Activated T-cell treated with anti-CD3 and anti-CD28 coated beads, Interleukin-2, amount 50 U/mL, for 4 hours (primary cell): ENCODE data around the gene PKP3. TPM values are rescaled to one million over a fixed set of nuclear protein-coding genes. Genes with fewer than 3 reads are reported as not detected.
"Not testable (repeated sequence)": the region's sequence is repeated elsewhere in the genome, so short reads cannot be mapped to it uniquely, and the experiment has no call there.

ENCODE experiments used
- ATAC-seq, 2 donors: fragments of 200-7000 bp; cut with Tn5 transposase; one replicate each; pipeline ENCODE4 v1.10.0; 2021
- DNase-seq: peaks from one replicate; pipeline ENCODE4 v3.0.0-alpha.2; 2020
- H3K27me3 Mint-ChIP-seq: one replicate; pipeline ENCODE4 v1.8.0; 2021; ENCODE audit warnings: low read depth, mixed read lengths
- H3K36me3 Mint-ChIP-seq: one replicate; pipeline ENCODE4 v1.8.0; 2022; ENCODE audit warnings: mixed read lengths; ENCODE audit not compliant: insufficient read depth
- H3K4me1 Mint-ChIP-seq: one replicate; pipeline ENCODE4 v1.8.0; 2021; ENCODE audit warnings: low read depth, mixed read lengths
- H3K4me3 Mint-ChIP-seq: one replicate; pipeline ENCODE4 v1.8.0; 2021; ENCODE audit warnings: mild to moderate bottlenecking, moderate library complexity, mixed read lengths
- H3K9me3 Mint-ChIP-seq: one replicate; pipeline ENCODE4 v1.8.0; 2021; ENCODE audit warnings: mixed read lengths
- total RNA-seq, 3 donors: library from RNA; stranded (reverse); gene quantifications; one replicate each; pipeline ENCODE4 v1.2.1, GENCODE V29; 2021

Gene PKP3
- total RNA-seq, 3 donors from 2014 or later, result 0.11 to 0.40 (median 0.16) TPM

- Mint-ChIP-seq H3K27me3 (no peaks in the 10 kb centered on the region), H3K9me3 (no peaks in the 10 kb centered on the region), H3K36me3 (no peaks in the 10 kb centered on the region), H3K4me3 (no peak overlapping the region), H3K4me1 (peaks cover 23% of the 10 kb centered on the region)
- DNase-seq, result no peak
- ATAC-seq, result no peak
Observed at GRCh38 chr11:358129-358800, 35.7 kb upstream of the PKP3 start.

- H3K4me1 Mint-ChIP-seq, result peaks cover 15% of the 10 kb centered on the region
- no peaks in the 10 kb centered on the region for H3K27me3 Mint-ChIP-seq
- ATAC-seq (peak; percentile 63 to 77), DNase-seq (no peak)
- H3K4me3 Mint-ChIP-seq, result no peak overlapping the region
- H3K36me3 Mint-ChIP-seq, result no peaks in the 10 kb centered on the region
- H3K9me3 Mint-ChIP-seq, result no peaks in the 10 kb centered on the region
Observed at GRCh38 chr11:359181-359714, 34.8 kb upstream of the PKP3 start.

DNA sequence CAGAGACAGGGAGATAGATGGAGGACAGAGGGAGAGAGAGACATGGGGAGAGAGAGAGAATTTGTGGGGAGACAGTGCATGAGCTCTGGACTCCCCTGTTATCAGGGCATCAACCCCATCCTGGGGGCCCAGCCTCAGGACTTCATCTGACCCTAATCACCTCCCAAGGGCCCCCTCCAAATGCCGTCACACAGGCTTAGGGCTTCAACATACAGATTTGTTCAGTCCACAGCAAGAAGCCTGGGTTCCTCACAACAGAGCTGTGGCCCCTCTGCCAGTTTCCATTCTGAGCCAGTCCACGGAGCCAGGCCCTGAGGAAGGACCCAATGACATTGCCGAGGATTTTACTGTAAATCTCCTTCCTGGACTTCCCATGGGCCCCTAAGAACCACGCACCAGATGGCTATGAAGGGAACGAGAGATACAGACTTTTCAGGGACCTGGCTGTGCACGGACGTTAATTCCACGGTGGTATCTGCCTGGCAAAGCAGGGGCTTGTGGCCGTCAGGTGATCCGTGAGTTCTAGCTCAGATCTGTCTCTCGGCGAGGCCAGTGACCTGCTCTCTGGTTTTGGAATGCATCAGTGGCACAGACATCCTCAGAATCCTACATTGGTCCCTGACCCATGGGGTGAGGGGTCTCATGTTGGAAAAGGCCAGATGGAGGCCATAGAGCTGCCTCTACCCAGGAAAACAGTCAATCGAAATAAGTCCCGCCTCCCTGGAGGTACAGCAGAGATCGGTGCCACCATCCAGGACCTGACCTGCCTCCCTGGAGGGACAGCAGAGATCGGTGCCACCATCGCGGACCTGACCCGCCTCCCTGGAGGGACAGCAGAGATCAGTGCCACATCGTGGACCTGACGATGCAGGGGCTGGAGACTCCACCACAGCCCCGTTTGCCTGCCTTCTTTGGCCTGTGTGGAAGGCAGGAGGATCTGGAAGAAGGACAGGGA, 33.4 kb upstream of the PKP3 start:
- ATAC-seq (no peak), DNase-seq (no peak)
- Mint-ChIP-seq H3K4me3 (no peak overlapping the region), H3K36me3 (no peaks in the 10 kb centered on the region), H3K27me3 (peaks cover 5% of the 10 kb centered on the region), H3K4me1 (peaks cover 5% of the 10 kb centered on the region), H3K9me3 (no peaks in the 10 kb centered on the region)

DNA sequence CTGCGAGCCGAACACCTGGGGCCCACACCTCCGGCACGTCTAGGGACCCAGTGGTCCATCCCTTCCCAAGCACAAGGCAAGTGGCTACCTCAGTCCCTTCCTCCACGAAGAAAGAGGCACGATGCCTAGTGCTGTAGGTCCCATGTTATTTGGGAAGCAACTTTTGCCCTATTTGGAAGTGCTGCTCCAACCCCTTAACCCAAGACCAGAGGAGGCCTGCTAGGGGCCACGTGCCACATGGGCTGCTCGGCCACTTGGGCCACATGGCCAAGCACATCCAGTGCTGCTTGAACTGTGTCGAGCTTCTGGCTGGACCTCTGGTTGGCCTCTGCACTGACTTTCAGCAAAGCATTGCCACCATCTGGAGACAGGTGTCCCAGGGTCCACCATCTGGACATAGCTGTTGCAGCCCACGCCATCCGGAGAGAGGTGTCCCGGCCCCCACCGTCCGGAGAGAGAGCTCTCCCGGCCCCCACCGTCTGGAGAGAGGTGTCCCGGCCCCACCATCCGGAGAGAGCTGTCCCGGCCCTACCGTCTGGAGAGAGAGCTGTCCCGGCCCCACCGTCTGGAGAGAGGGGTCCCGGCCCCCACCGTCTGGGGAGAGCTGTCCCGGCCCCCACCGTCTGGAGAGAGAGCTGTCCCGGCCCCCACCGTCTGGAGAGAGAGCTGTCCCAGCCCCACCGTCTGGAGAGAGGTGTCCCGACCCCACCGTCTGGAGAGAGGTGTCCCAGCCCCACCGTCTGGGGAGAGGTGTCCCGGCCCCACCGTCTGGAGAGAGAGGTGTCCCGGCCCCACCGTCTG, 31.2 kb upstream of the PKP3 start:
- DNase-seq, result no peak
- peaks cover 26% of the 10 kb centered on the region for H3K27me3 Mint-ChIP-seq
- ATAC-seq, result no peak
- H3K4me1 Mint-ChIP-seq, result peaks cover 6% of the 10 kb centered on the region
- H3K9me3 Mint-ChIP-seq, result no peaks in the 10 kb centered on the region
- H3K36me3 Mint-ChIP-seq, result no peaks in the 10 kb centered on the region
- no peak overlapping the region for H3K4me3 Mint-ChIP-seq

DNA sequence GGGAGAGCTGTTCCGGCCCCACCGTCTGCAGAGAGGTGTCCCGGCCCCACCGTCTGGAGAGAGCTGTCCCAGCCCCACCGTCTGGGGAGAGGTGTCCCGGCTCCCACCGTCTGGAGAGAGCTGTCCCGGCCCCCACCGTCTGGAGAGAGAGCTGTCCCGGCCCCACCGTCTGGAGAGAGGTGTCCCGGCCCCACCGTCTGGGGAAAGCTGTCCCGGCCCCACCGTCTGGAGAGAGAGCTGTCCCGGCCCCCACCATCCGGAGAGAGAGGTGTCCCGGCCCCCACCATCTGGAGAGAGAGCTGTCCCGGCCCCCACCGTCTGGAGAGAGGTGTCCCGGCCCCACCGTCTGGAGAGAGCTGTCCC, 30.6 kb upstream of the PKP3 start:
- not testable (repeated sequence) for H3K36me3 Mint-ChIP-seq, DNase-seq, H3K4me3 Mint-ChIP-seq, H3K9me3 Mint-ChIP-seq, ATAC-seq
- Mint-ChIP-seq H3K27me3 (peaks cover 32% of the 10 kb centered on the region), H3K4me1 (peaks cover 11% of the 10 kb centered on the region)

DNA sequence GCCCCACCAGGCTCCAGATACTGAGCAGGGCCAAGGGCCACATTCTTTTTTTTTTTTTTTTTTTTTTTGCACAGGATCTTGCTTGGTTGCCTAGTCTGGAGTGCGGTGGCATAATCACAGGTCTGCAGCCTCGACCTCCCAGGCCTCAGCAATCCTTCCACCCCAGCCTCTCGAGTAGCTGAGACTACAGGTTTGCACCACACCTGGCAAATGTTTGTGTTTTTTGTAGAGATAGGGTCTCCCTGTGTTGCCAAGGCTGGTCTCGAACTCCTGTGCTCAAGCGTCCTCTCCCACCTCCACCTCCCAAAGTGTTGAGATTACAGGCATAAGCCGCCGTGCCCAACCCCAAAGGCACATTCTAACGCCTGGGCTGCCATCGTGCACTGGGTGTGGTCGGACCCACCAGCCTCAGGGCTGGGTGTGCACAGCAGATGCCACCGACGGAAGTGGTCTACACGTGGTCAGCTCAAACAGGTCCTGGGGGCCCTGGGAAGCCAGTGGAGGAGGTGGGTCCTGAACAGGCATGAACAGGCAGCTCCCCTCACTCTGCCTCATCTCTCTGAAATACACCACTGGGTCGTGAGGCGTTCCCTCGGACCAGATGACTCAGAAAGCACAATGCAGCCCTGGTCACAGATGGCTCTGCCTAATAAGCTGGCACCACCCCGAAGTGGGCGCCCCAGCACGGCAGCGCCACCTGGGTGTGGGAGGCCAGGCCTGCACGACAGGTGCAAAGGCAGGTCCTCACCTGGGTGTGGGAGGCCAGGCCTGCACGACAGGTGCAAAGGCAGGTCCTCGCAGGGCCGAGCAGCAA, 29.9 kb upstream of the PKP3 start:
- ATAC-seq, result peak; percentile 49 to 55
- H3K9me3 Mint-ChIP-seq, result no peaks in the 10 kb centered on the region
- H3K4me3 Mint-ChIP-seq, result no peak overlapping the region
- H3K27me3 Mint-ChIP-seq, result peaks cover 35% of the 10 kb centered on the region
- H3K36me3 Mint-ChIP-seq, result no peaks in the 10 kb centered on the region
- peak; percentile 61 for DNase-seq
- H3K4me1 Mint-ChIP-seq, result peaks cover 12% of the 10 kb centered on the region

DNA sequence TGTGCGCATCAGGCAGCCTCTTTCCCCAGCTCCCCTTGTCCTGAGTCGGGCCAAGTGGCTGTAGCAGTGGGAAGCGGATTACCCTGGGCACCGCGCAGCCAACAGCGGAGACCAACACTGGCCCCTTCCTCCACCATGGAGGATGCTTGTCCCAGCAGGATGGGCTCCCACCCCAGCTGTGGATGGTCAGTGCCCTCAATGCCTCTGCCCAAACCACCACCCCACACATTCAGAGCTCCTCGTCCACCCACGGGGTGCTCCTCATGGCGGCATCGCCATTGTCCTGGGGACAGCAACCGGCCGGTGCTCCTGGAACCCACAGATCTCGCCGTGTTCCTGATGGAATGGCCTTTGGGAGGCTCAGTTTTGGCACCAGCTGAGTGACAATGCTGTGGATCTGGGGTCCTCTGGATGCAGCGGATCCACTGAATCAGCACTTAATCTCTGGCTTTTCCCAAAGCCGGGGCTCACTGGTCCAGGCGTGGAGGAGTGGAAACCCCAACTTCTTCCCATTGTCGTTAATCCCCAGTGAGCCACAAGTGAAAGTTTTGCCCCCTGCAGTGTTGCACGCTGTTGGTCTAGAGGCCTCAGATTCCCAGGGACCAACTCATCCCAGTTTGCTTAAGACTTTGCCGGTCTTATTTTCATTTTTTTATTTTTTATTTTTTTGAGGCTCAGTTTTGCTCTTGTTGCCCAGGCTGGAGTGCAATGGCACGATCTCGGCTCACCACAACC, 28.9 kb upstream of the PKP3 start:
- H3K9me3 Mint-ChIP-seq, result no peaks in the 10 kb centered on the region
- H3K4me3 Mint-ChIP-seq, result no peak overlapping the region
- no peak for DNase-seq
- ATAC-seq, result no peak
- H3K27me3 Mint-ChIP-seq, result peaks cover 37% of the 10 kb centered on the region
- peaks cover 8% of the 10 kb centered on the region for H3K4me1 Mint-ChIP-seq
- H3K36me3 Mint-ChIP-seq, result no peaks in the 10 kb centered on the region

- Mint-ChIP-seq H3K4me3 (no peak overlapping the region), H3K36me3 (no peaks in the 10 kb centered on the region), H3K27me3 (peaks cover 41% of the 10 kb centered on the region), H3K4me1 (peaks cover 10% of the 10 kb centered on the region), H3K9me3 (no peaks in the 10 kb centered on the region)
- no peak for ATAC-seq
- DNase-seq, result no peak
Observed at GRCh38 chr11:365831-366230, 28.2 kb upstream of the PKP3 start.

DNA sequence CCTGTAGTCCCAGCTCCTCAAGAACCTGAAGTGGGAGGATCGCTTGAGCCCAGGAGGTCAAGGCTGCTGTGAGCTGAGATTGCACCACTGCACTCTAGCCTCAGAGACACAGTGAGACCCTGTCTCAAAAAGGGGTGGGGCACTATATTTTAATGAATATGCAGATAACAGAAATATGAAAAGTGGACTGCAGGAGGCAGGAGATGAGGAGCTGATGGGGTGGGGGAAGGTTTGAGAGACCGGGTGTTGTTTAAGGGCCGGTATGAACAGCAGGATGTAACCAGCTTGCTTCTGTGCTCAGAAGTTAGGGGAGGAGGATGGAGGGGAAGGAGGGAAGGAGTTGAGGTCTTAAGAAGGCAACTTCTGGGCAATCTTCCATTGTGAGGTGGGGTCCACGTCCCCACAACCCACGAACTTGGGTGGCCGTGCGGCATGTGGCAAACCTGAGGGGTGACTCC, 26.0 kb upstream of the PKP3 start:
- Mint-ChIP-seq H3K36me3 (no peaks in the 10 kb centered on the region), H3K4me3 (peak overlapping the region; percentile 78), H3K9me3 (no peaks in the 10 kb centered on the region), H3K4me1 (peaks cover 11% of the 10 kb centered on the region), H3K27me3 (peaks cover 44% of the 10 kb centered on the region)
- ATAC-seq, result no peak
- DNase-seq, result no peak

GRCh38 chr11:368414-369335, 25.3 kb upstream of the PKP3 start:
- peaks cover 44% of the 10 kb centered on the region for H3K27me3 Mint-ChIP-seq

GRCh38 chr11:369336-370018, 24.5 kb upstream of the PKP3 start, which contains the start of gene B4GALNT4:
TSS of gene B4GALNT4 (plus strand) at chr11:369499. CDS start at chr11:369804, 305 bp downstream.
- ATAC-seq (peak; percentile 66 to 78), DNase-seq (no peak)
- H3K4me1 Mint-ChIP-seq, result peaks cover 11% of the 10 kb centered on the region
- H3K4me3 Mint-ChIP-seq, result peak within 1 kb of the TSS; percentile 78
- H3K9me3 Mint-ChIP-seq, result no peaks in the 10 kb centered on the region
- H3K27me3 Mint-ChIP-seq, result peaks cover 44% of the 10 kb centered on the region
- H3K36me3 Mint-ChIP-seq, result no peaks in the 10 kb centered on the region

More at GRCh38 chr11:368414-369335, 25.3 kb upstream of the PKP3 start:
- peak in 1 of 2 donors; percentile 12 for ATAC-seq
- no peak for DNase-seq
- H3K4me1 Mint-ChIP-seq, result peaks cover 11% of the 10 kb centered on the region
- H3K4me3 Mint-ChIP-seq, result peak overlapping the region; percentile 78
- H3K36me3 Mint-ChIP-seq, result no peaks in the 10 kb centered on the region
- no peaks in the 10 kb centered on the region for H3K9me3 Mint-ChIP-seq
